HL-60 (cell line): Measurements from ENCODE around the gene CYP4F22.
"Not testable (repeated sequence)": the region's sequence is repeated elsewhere in the genome, so short reads cannot be mapped to it uniquely, and the experiment has no call there.

Experiments
- DNase-seq, 2 experiments: peaks; one replicate each; pipeline ENCODE4 v3.0.0-alpha.2; 2010 to 2020; ENCODE audit warnings: low read depth in 1 of 2, low spot score in 1 of 2
- H3K27ac ChIP-seq: fragments of 250-450 bp; sonication (Bioruptor Pico); replicated peaks from 2 replicates; pipeline ENCODE4 v1.5.1; 2020; ENCODE audit warnings: mild to moderate bottlenecking, moderate library complexity
- H3K27me3 ChIP-seq: fragments of 250-450 bp; sonication (Bioruptor Pico); 2 replicates; pipeline ENCODE4 v1.5.1; 2021; ENCODE audit warnings: mild to moderate bottlenecking, moderate library complexity; ENCODE audit not compliant: insufficient read depth, poor library complexity, severe bottlenecking
- H3K4me3 ChIP-seq: replicated peaks from 2 replicates; pipeline ENCODE4 v1.5.1; 2011; ENCODE audit warnings: mild to moderate bottlenecking, control low read depth, low read length; ENCODE audit not compliant: insufficient read depth
- GABPA ChIP-seq: IDR thresholded peaks from 2 replicates; pipeline ENCODE4 v1.6.1; 2012; ENCODE audit warnings: low read depth
- POLR2AphosphoS5 ChIP-seq: IDR thresholded peaks from 2 replicates; pipeline ENCODE4 v1.6.1; 2012; ENCODE audit warnings: low read depth
- SPI1 ChIP-seq: IDR thresholded peaks from 2 replicates; pipeline ENCODE4 v1.6.1; 2012; ENCODE audit warnings: low read depth, mild to moderate bottlenecking, borderline replicate concordance
- TF ChIP-seq, protein P1 (sequence below): IDR thresholded peaks from 2 replicates; pipeline ENCODE4 v1.6.1; 2012; ENCODE audit warnings: low read depth; ENCODE audit not compliant: insufficient replicate concordance
- TF ChIP-seq, protein P2 (sequence below): IDR thresholded peaks from one replicate; pipeline ENCODE4 v1.5.1; 2011; ENCODE audit warnings: low read length, control low read depth, inconsistent platforms; ENCODE audit not compliant: insufficient read depth

CYP4F22 gene

DNA sequence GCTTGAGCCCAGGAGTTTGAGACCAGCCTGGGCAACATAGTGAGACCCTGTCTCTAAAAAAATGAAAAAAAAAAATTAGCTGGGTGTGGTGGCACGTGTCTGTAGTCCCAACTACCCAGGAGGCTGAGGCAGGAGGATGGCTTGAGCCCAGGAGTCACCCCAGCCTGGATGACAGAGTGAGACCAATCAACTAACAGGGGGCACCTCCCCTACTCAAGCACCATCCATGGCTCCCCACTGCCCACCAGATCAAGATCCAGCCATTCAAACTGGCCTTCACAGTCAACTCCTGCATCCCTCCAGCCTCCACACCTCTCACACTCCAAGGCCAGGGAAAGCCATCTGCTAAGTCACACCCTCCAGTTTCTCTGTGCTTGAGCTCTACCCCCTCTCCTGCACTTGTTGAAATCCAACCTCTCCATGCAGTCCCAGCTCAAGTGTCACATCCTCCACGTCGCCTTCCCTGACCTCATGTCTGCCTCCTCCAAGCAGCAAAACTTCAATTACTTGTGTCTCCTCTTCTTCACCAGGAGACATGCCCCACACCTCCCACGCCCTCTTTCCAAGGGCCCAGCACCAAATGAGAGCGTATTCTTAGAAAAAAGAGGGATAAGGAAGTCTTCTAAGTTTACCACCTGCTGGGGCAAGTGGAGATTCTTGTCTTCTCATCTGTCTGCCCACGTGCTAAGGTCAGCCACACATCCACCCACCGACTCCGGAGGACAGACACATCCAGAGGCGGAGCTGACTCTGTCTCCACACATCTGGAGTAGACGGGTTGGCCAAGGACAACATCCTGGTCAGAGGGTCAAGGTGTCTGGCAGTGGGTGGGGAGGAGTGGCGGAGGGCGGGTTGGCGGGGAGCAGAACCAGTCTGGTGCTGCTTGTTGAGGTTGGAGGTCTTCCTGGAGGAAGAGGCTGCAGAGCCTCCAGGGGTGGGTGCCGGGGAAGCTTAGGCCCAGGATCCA, 974 bp upstream of the CYP4F22 start:
- H3K27ac ChIP-seq: no peak overlapping the region
- peaks cover 18% of the 10 kb centered on the region for H3K27me3 ChIP-seq
- no peak for DNase-seq
- H3K4me3 ChIP-seq: no peak overlapping the region
- TF ChIP-seq, protein P1, sequence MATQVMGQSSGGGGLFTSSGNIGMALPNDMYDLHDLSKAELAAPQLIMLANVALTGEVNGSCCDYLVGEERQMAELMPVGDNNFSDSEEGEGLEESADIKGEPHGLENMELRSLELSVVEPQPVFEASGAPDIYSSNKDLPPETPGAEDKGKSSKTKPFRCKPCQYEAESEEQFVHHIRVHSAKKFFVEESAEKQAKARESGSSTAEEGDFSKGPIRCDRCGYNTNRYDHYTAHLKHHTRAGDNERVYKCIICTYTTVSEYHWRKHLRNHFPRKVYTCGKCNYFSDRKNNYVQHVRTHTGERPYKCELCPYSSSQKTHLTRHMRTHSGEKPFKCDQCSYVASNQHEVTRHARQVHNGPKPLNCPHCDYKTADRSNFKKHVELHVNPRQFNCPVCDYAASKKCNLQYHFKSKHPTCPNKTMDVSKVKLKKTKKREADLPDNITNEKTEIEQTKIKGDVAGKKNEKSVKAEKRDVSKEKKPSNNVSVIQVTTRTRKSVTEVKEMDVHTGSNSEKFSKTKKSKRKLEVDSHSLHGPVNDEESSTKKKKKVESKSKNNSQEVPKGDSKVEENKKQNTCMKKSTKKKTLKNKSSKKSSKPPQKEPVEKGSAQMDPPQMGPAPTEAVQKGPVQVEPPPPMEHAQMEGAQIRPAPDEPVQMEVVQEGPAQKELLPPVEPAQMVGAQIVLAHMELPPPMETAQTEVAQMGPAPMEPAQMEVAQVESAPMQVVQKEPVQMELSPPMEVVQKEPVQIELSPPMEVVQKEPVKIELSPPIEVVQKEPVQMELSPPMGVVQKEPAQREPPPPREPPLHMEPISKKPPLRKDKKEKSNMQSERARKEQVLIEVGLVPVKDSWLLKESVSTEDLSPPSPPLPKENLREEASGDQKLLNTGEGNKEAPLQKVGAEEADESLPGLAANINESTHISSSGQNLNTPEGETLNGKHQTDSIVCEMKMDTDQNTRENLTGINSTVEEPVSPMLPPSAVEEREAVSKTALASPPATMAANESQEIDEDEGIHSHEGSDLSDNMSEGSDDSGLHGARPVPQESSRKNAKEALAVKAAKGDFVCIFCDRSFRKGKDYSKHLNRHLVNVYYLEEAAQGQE: no peak
- TF ChIP-seq SPI1 (no peak), POLR2AphosphoS5 (no peak), GABPA (no peak)
- TF ChIP-seq, protein P2, sequence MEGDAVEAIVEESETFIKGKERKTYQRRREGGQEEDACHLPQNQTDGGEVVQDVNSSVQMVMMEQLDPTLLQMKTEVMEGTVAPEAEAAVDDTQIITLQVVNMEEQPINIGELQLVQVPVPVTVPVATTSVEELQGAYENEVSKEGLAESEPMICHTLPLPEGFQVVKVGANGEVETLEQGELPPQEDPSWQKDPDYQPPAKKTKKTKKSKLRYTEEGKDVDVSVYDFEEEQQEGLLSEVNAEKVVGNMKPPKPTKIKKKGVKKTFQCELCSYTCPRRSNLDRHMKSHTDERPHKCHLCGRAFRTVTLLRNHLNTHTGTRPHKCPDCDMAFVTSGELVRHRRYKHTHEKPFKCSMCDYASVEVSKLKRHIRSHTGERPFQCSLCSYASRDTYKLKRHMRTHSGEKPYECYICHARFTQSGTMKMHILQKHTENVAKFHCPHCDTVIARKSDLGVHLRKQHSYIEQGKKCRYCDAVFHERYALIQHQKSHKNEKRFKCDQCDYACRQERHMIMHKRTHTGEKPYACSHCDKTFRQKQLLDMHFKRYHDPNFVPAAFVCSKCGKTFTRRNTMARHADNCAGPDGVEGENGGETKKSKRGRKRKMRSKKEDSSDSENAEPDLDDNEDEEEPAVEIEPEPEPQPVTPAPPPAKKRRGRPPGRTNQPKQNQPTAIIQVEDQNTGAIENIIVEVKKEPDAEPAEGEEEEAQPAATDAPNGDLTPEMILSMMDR: no peak

DNA sequence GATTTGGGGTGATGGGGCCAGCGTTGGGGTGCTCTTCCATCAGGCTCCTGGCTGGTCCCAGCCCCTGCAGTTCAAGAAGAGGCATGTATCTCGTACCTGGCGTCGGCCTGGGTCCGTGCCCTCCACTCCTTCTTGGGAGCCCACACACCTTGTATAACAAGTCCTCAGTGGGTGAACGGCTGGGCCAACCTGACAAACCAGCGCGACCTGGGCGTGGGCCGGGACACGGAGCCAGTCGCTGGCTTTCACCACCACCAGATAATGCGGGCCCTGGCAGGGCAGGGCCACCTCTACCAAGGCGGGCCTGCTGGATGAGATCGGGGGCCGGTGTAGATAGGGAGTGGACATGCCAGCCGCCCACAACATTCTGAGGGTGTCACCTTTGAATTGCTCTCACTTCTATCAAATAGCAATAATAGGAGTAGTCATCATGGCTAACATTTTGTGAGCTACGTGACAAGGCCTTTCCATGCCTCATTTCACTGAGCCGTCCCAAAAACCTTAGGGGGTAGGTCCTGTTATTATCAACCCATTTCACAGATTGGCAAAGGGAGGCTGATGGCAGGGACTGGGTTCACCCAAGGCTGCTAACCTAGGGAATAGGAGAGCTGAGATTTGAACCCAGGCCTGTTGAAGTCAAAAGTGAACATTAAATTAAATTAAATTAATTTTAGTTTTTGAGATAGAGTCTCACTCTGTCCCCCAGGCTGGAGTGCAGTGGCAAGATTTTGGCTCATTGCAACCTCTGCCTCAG, 3.5 kb downstream of the CYP4F22 start:
- no peak for TF ChIP-seq SPI1
- peaks cover 16% of the 10 kb centered on the region for H3K27me3 ChIP-seq
- no peak for DNase-seq
- no peak overlapping the region for H3K4me3 ChIP-seq
- H3K27ac ChIP-seq: no peak overlapping the region

DNA sequence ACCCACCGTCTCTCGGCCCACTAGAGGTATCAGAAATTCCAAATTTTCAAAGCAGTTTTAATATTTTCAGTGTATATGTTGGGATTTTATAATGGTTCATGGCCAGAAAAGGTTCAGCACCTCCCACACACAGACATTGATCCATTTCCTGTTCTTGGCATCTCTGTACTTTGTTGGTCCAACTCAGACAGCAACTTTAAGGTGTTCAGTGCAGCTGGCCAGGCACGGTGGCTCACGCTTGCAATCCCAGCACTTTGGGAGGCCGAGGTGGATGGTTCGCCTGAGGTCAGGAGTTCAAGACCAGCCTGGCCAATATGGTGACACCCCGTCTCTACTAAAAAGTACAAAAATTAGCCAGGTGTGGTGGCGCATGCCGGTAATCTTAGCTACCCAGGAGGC, 6.9 kb downstream of the CYP4F22 start:
- not testable (repeated sequence) for H3K27me3 ChIP-seq, H3K4me3 ChIP-seq, H3K27ac ChIP-seq, DNase-seq

DNA sequence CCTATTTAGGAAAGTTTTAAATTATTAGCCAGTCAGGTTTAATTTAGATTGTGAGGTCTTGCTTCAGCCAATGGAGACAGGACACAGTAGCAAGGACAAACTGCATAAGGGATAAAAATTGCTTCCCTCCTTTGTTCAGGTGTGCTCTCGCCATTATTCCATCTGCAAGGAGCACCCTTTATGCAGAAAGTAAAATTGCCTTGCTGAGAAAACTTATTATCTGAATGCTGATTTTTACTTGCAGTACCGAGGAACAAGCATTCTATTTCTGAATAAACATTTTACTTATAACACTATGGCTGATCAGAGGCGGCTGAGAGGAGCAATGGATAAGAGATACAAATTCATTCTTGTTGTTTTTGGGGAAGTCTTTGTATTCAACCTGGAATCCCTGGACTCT, 8.0 kb downstream of the CYP4F22 start:
- no peak for DNase-seq
- H3K4me3 ChIP-seq: no peak overlapping the region
- no peak overlapping the region for H3K27ac ChIP-seq
- no peaks in the 10 kb centered on the region for H3K27me3 ChIP-seq
- TF ChIP-seq, protein P1: no peak
- TF ChIP-seq, protein P2: no peak
- no peak for TF ChIP-seq POLR2AphosphoS5
- no peak; the same call in 1 of the 2 replicates for TF ChIP-seq SPI1
- TF ChIP-seq GABPA: no peak
